Measurements from ENCODE around the gene AK4.
"Not testable (repeated sequence)": the region's sequence is repeated elsewhere in the genome, so short reads cannot be mapped to it uniquely, and the experiment has no call there.

The AK4 gene

DNA sequence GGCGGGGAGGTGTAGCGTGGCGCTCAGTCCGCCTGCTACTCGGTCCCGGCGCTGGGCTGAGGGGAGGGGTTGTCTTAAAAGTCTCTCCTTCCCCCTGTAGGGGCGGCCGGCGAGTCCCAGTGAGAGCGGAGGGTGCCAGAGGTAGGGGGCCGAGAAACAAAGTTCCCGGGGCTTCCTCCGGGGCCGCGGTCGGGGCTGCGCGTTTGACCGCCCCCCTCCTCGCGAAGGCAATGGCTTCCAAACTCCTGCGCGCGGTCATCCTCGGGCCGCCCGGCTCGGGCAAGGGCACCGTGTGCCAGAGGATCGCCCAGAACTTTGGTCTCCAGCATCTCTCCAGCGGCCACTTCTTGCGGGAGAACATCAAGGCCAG is at the start of gene AK4:
AK4 (plus strand) TSS at position 26 of the 370 bp plus-strand sequence; CDS start at position 231, 205 bp downstream.
- DNase-seq (ENCODE audit: low spot score) = not testable (repeated sequence)

GRCh38 chr1:65103807-65104206 is 44.2 kb upstream of the AK4 start:
- no peak for DNase-seq (ENCODE audit: low spot score)

- no peak for DNase-seq (ENCODE audit: low spot score)
Observed at GRCh38 chr1:65104854-65105534, 43.0 kb upstream of the AK4 start.

GRCh38 chr1:65105596-65105995 is 42.4 kb upstream of the AK4 start:
- DNase-seq (ENCODE audit: low spot score) = no peak

DNA sequence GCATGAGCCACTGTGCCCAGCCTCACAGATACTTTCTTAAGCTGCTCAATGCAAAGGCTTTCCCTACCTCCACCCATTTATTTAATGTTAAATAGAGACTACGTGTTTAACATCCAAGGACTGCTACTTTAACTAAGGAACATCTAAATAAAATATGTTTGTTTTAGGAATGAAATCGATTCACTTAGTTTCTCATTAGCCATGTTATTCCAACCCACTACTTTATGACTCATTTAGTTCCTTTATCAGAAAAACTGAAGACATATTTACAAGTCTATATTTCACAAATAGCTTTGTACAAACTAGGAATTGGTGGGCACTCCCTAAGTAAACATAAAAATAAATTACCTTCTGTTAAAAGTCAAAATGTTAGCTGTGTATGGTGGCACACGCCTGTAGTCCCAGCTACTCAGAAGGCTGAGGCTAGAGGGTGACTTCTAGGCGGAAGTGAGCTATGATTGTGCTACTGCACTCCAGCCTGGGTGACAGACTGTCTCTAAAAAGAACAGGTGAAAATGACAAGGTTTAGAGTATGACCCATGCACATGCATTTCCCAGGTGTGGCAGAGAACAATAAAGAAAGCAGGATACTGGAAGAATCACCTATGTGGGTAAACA is 39.9 kb upstream of the AK4 start:
- no peak for DNase-seq (ENCODE audit: low spot score)

GRCh38 chr1:65109487-65109886 is 38.5 kb upstream of the AK4 start:
- no peak for DNase-seq (ENCODE audit: low spot score)

GRCh38 chr1:65112811-65113210 is 35.2 kb upstream of the AK4 start:
- DNase-seq (ENCODE audit: low spot score) = no peak

- no peak for DNase-seq (ENCODE audit: low spot score)
Observed at GRCh38 chr1:65113298-65113697, 34.7 kb upstream of the AK4 start.

DNA sequence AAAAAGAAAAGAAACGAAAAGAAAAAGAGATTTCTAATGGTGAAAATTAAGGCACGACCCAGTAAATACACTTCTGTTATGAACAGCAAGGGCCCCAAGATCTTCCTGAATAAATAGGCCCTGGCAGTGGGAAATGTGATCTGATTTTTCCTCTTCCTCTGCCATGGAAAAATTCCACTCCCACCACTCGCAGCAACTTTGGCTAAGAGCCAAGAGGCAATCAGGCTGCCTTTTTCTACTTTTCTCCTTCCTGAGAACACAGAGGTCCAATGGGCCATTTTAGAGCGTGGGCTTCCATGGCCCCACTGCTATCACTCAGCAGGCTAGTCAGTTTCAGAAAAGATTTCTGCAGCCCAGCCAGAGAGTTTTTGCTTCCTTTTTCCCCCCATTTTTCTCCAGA is 33.7 kb upstream of the AK4 start:
- no peak for DNase-seq (ENCODE audit: low spot score)

- no peak for DNase-seq (ENCODE audit: low spot score)
Observed at GRCh38 chr1:65119951-65120350, 28.1 kb upstream of the AK4 start.

GRCh38 chr1:65129104-65129503 is 18.9 kb upstream of the AK4 start:
- DNase-seq (ENCODE audit: low spot score) = not testable (repeated sequence)

DNA sequence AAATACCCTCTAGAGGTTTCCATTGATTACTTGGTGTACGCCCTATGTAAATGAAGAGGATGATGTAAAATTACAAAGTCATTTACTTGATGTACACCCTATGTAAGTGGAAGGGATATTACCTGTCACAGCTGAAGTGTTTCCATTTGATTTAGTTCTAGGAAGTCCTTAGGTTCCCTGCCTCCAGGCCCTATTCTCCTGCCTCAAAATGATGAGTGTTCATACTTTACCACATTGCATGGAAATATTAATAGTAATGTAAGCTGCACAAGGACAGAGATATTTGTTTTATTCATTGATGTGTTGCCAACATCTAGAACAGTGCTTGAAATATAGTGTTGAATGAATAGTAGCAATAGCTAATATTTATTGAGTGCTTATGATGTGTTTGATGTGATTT is 9.5 kb upstream of the AK4 start:
- no peak for DNase-seq (ENCODE audit: low spot score)

- not testable (repeated sequence) for DNase-seq (ENCODE audit: low spot score)
Observed at GRCh38 chr1:65139793-65140192, 8.2 kb upstream of the AK4 start.

- no peak for DNase-seq (ENCODE audit: low spot score)
Observed at GRCh38 chr1:65141394-65141793, 6.6 kb upstream of the AK4 start.

GRCh38 chr1:65141918-65142317 is 6.1 kb upstream of the AK4 start:
- DNase-seq (ENCODE audit: low spot score) = no peak

DNA sequence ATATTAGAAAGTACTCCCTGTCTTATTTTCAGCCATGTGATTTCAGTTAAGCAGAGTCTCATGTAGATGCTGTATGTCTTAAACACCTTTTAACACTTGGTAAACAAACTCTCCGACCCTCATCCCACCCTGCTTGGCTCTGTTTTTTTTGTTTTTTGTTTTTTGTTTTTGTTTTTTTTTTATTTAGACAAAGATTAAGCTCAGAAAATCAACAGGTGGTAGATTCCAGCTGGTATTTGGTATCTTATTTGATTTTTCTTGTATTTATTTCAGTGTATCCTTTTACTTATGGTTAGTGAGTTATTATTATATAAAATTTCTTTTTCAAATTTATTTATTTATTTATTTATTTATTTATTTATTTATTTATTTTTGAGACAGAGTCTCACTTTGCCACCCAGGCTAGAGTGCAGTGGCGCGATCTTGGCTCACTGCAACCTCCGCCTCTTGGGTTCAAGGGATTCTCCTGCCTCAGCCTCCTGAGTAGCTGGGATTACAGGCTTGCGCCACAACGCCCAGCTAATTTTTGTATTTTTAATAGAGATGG is 4.8 kb upstream of the AK4 start:
- DNase-seq (ENCODE audit: low spot score) = not testable (repeated sequence)

- DNase-seq (ENCODE audit: low spot score) = no peak
Observed at GRCh38 chr1:65146908-65147423, 1.0 kb upstream of the AK4 start.

DNA sequence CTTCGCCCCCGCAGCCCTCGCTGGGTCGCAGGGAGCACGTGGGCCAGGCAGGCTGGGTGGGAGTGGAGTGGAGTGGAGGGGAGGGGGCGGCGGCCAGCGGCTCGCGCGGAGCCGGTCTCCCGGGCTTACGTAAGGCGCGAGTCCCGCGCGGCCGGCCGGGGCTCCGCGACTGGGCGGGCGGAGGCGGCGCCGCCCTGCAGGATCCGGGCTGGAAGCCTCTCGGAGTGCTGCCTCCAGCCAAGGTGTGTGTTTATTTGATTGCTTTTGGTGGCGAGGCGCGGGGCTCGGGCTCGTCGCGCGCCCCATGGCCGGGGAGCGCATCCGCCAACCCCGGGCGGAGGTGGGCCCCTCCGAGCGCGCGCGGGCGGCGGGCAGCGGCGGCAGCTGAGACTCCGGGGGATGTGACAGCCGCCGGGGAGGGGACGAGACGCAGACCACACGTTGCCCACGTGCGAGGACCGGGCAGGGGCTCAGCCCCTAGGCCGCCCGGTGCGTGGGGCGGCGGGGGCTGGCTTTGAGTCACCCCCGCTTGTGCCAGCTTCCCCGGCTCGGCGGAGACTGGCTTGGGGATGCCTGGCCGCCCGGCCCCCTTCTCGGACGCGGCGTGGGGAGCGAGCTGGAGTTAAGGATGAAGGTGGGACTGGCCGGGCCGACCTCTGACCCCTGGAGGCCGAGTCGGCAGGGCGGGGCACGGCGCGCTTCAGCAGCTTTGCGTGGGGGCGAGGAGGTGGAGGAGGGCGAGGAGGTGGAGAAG is 402 bp upstream of the AK4 start:
- peak; percentile 49 for DNase-seq (ENCODE audit: low spot score)

- peak; percentile 46 for DNase-seq (ENCODE audit: low spot score)
Observed at GRCh38 chr1:65148548-65149350, 746 bp downstream of the AK4 start.

DNA sequence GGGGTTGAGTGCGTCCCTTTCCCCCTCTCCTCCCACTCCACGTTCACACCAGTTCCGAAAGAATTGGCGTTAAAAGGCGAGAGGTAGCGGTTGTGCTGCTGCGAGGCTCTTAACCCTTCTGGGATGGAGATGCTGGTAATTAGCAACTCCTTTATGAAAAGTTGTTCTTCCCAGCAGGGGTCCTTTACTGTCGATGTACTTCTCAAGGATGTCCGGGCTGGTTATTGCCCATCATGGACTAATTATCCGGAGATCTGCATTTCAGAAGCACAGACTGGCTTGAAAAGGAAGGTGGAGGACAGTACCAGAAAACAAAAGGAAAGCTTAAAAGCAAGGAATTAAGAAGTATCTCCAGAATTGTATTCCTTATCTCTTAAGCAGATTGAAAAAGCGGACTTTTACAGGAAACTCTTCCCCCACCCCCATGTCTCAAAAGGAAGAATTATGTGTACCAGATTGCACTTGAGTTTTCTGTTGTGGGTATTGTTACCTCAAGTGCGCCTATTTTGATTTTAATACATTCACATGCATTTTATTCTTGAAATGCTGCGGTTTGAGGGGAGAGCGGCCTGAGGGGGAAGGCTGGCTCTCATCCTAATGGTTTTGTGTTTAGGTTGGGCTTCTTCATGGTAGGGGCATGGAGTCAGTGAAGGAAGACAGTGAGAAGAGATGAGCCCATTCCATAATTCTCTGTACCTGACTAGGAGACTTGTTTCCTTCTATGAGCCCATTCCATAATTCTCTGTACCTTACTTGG is 1.5 kb downstream of the AK4 start:
- DNase-seq (ENCODE audit: low spot score) = no peak

- DNase-seq (ENCODE audit: low spot score) = no peak
Observed at GRCh38 chr1:65150108-65150463, 2.1 kb downstream of the AK4 start.
